ENCODE measurements around the gene SLC44A4. TPM values are rescaled to one million over a fixed set of nuclear protein-coding genes. Genes with fewer than 3 reads are reported as not detected.

SLC44A4 gene
- total RNA-seq, 4 donors from 2014 or later: 0.19 to 0.84 (median 0.38) TPM; not detected in 1

- TF ChIP-seq, protein P1, sequence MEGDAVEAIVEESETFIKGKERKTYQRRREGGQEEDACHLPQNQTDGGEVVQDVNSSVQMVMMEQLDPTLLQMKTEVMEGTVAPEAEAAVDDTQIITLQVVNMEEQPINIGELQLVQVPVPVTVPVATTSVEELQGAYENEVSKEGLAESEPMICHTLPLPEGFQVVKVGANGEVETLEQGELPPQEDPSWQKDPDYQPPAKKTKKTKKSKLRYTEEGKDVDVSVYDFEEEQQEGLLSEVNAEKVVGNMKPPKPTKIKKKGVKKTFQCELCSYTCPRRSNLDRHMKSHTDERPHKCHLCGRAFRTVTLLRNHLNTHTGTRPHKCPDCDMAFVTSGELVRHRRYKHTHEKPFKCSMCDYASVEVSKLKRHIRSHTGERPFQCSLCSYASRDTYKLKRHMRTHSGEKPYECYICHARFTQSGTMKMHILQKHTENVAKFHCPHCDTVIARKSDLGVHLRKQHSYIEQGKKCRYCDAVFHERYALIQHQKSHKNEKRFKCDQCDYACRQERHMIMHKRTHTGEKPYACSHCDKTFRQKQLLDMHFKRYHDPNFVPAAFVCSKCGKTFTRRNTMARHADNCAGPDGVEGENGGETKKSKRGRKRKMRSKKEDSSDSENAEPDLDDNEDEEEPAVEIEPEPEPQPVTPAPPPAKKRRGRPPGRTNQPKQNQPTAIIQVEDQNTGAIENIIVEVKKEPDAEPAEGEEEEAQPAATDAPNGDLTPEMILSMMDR (IDR thresholded peaks at IDR 0.05): no peak
- DNase-seq (ENCODE audit: low spot score): no peak
- no peak for ATAC-seq (ENCODE audit: low FRiP score)
Observed at GRCh38 chr6:31878222-31878621, 575 bp downstream of the SLC44A4 start.

DNA sequence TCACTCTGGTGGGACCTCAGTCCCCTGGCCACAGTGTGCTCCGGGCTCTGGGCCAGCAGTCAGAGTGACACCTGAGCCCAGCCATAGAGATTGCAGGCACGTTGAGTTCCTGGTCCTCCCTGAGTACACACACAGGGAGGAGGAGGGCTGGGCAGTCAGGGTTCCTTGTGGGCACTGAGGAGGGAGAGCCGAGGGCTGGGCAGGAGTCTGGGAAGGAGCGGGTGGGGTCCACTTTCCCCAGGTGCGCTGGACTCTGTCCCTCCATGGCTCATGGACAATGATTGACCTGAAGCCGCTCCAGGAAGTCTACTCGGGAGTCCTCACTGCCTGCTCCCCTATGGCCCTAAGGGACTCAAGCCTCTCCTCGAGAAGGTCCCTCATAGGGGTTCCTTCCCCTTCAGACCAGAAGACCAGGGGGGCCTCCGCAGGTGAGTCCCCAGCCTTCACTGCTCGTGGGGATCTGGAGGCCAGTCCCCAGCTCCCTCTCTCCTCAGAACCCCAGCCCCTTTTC, 1.1 kb downstream of the SLC44A4 start:
- DNase-seq (ENCODE audit: low spot score): no peak
- TF ChIP-seq, protein P1 (IDR thresholded peaks at IDR 0.05): no peak
- no peak for ATAC-seq (ENCODE audit: low FRiP score)

GRCh38 chr6:31877125-31877650, 1.6 kb downstream of the SLC44A4 start:
- TF ChIP-seq, protein P1 (IDR thresholded peaks at IDR 0.05): no peak
- ATAC-seq (ENCODE audit: low FRiP score): no peak
- DNase-seq (ENCODE audit: low spot score): no peak

DNA sequence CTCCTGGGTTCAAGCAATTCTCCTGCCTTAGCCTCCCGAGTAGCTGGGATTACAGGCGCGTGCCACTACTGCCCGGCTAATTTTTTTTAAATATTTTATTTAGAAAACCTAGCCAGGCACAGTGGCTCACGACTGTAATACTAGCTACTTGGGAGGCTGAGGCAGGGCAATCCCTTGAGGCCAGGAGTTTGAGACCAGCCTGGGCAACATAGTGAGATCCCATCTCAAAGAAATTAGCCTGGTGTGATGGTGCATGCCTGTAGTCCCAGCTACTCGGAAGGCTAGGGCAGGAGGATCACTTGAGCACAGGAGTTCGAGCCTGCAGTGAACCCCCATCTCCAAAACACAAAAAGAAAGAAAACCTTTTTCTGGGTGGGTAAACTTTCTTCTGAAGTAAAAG, 2.4 kb downstream of the SLC44A4 start:
- TF ChIP-seq, protein P1 (IDR thresholded peaks at IDR 0.05): no peak
- DNase-seq (ENCODE audit: low spot score) (no peak), ATAC-seq (ENCODE audit: low FRiP score) (no peak)

- no peak for DNase-seq (ENCODE audit: low spot score)
- no peak for ATAC-seq (ENCODE audit: low FRiP score)
- TF ChIP-seq, protein P1 (IDR thresholded peaks at IDR 0.05): no peak
Observed at GRCh38 chr6:31875877-31876276, 2.9 kb downstream of the SLC44A4 start.

DNA sequence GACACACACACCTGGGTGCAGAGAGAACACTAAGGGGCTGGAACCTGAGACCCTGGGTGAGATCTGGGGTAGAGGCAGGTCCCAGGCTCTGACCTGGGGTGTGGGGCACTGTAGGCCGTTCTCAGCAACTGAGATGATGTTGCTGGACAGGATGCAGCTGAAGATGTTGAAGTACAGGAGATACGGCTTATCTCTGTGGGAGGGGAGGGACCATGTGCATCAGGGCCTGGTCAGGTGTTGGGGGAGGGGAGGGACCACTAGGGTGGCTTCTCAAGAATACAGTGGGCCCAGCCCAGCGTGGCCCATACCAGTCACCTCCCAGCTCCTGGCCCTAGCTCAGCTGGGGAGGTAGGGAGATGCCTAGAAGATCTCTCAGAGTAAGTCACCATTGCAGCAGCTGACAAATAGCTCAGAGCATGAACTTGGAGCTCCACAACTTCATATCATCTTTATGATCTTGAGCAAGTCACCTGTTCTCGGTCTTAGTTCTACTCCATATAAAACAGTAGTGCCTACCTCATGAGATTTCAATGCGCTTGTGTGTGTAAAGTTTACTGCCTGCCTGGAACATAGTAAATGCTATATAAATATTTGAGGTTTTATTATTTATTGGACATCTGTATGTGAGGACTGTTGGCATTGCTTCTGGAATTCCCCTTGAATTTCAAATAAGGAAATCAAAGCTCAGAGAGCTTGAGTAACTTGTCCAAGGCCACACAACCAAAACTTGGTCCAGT, 3.8 kb downstream of the SLC44A4 start:
- no peak for ATAC-seq (ENCODE audit: low FRiP score)
- TF ChIP-seq, protein P1 (IDR thresholded peaks at IDR 0.05): no peak
- DNase-seq (ENCODE audit: low spot score): no peak
